Spleen (tissue), 7 donors: ENCODE measurements around the gene ASTN1.

ENCODE experiments used
- CTCF ChIP-seq, 11 experiments: fragments of 200-600 bp in 7 of 11; fragments of 450-650 bp in 4 of 11; sonication (generic) in 4 of 11; IDR thresholded peaks in 8 of 11; conservative IDR thresholded peaks in 3 of 11; 1 replicate in 7 of 11; 2 replicates in 4 of 11; pipeline versions ENCODE4 v1.4.0 to v1.8.0; 2016 to 2021; ENCODE audit warnings: antibody characterized with exemption in 11 of 11, inconsistent platforms in 4 of 11, mild to moderate bottlenecking in 1 of 11
- POLR2AphosphoS5 ChIP-seq, 3 donors: sonication (generic); formaldehyde crosslinking; IDR thresholded peaks; one replicate each; pipeline ENCODE4 v1.5.1; 2017; ENCODE audit warnings: antibody characterized with exemption in 3 of 3
- donor health status: DM: no; HTN: no; CAD: no; lungs with moderate emphysema.
- donor health status: DM: no; HTN: no; CAD: no.
- donor health status: DM: no; HTN: no; CAD: no.

- no peak for TF ChIP-seq POLR2AphosphoS5 (IDR thresholded peaks at IDR 0.05)
- no peak for TF ChIP-seq CTCF (IDR thresholded peaks at IDR 0.05 in 8 of 11, conservative IDR thresholded peaks at IDR 0.05 in 3 of 11)
Measured at GRCh38 chr1:176989754-176990153, 174.8 kb downstream of the ASTN1 start.
